HEK293 (cell line): ENCODE data around the gene RASSF10.

Experiments used
- CTCF ChIA-PET: fragments of 350-600 bp; formaldehyde crosslinking; extraction: SDS; loops from one replicate; lab custom pipeline; 2021; ENCODE audit warnings: antibody characterized with exemption; lab: Yijun Ruan, JAX
- POLR2A ChIA-PET: fragments of 300-600 bp; formaldehyde crosslinking; extraction: SDS; loops from one replicate; lab custom pipeline; 2020; ENCODE audit warnings: antibody characterized with exemption, inconsistent platforms; lab: Yijun Ruan, JAX
- H3K27ac ChIP-seq: fragments of 200-500 bp; sonication (Bioruptor generic); 2 replicates; pipeline ENCODE4 v1.5.1; 2014; ENCODE audit warnings: low read depth, low read length, control low read depth, inconsistent platforms; ENCODE audit errors: extremely low read depth
- H3K36me3 ChIP-seq, 2 experiments: fragments of 200-500 bp in 1 of 2; sonication (Bioruptor generic) in 1 of 2; 1 replicate in 1 of 2; 2 replicates in 1 of 2; pipeline ENCODE4 v1.5.1; 2014 to 2017; ENCODE audit warnings: inconsistent platforms in 2 of 2, low read length in 2 of 2; ENCODE audit not compliant: control insufficient read depth in 2 of 2, insufficient read depth in 1 of 2
- H3K4me1 ChIP-seq: fragments of 200-500 bp; sonication (Bioruptor generic); 2 replicates; pipeline ENCODE4 v1.5.1; 2014; ENCODE audit warnings: mild to moderate bottlenecking, low read length, inconsistent platforms; ENCODE audit not compliant: control insufficient read depth, insufficient read depth
- H3K4me3 ChIP-seq: 2 replicates; pipeline ENCODE4 v1.5.1; 2011; ENCODE audit warnings: low read depth, mild to moderate bottlenecking, control low read depth, low read length, moderate library complexity
- H3K9me3 ChIP-seq: fragments of 200-500 bp; sonication (Bioruptor generic); 2 replicates; pipeline ENCODE4 v1.5.1; 2014; ENCODE audit warnings: low read depth, low read length, inconsistent platforms; ENCODE audit not compliant: control insufficient read depth, insufficient read depth
- FEZF1 ChIP-seq: fragments of 450-650 bp; formaldehyde crosslinking; IDR thresholded peaks from 2 replicates; pipeline ENCODE4 v1.5.1; 2016; ENCODE audit warnings: missing biosample characterization, missing genetic modification characterization
- HOXD13 ChIP-seq: sonication (generic); formaldehyde crosslinking; IDR thresholded peaks from 2 replicates; pipeline ENCODE4 v1.8.0; 2022; ENCODE audit warnings: missing genetic modification reagents, borderline replicate concordance
- KLF1 ChIP-seq: fragments of 450-650 bp; formaldehyde crosslinking; IDR thresholded peaks from 2 replicates; pipeline ENCODE4 v1.5.1; 2016; ENCODE audit warnings: missing biosample characterization, missing genetic modification characterization
- MEIS1 ChIP-seq: sonication (generic); formaldehyde crosslinking; IDR thresholded peaks from 2 replicates; pipeline ENCODE4 v1.8.1; 2022; ENCODE audit warnings: missing genetic modification reagents, mild to moderate bottlenecking, borderline replicate concordance
- SCRT2 ChIP-seq: fragments of 450-650 bp; formaldehyde crosslinking; IDR thresholded peaks from 2 replicates; pipeline ENCODE4 v1.5.1; 2016; ENCODE audit warnings: missing biosample characterization, missing genetic modification characterization
- TCF7L2 ChIP-seq: IDR thresholded peaks from 2 replicates; pipeline ENCODE4 v1.6.1; 2011; ENCODE audit warnings: low read depth, mild to moderate bottlenecking, inconsistent platforms, low read length, moderate library complexity, borderline replicate concordance
- ZBTB7A ChIP-seq: fragments of 450-650 bp; formaldehyde crosslinking; IDR thresholded peaks from 2 replicates; pipeline ENCODE4 v1.5.1; 2016; ENCODE audit warnings: low read depth, missing biosample characterization, missing genetic modification characterization
- ZEB2 ChIP-seq: fragments of 450-650 bp; formaldehyde crosslinking; IDR thresholded peaks from 2 replicates; pipeline ENCODE4 v1.5.1; 2016; ENCODE audit warnings: missing biosample characterization, missing genetic modification characterization
- ZNF133 ChIP-seq: fragments of 450-650 bp; formaldehyde crosslinking; IDR thresholded peaks from 2 replicates; pipeline ENCODE4 v1.5.1; 2016; ENCODE audit warnings: missing biosample characterization, missing genetic modification characterization
- ZNF146 ChIP-seq: fragments of 450-650 bp; formaldehyde crosslinking; IDR thresholded peaks from 2 replicates; pipeline ENCODE4 v1.5.1; 2016; ENCODE audit warnings: missing biosample characterization, missing genetic modification characterization
- ZNF174 ChIP-seq: fragments of 450-650 bp; formaldehyde crosslinking; IDR thresholded peaks from 2 replicates; pipeline ENCODE4 v1.5.0; 2017; ENCODE audit warnings: missing biosample characterization, mild to moderate bottlenecking, missing genetic modification characterization
- ZNF37A ChIP-seq: fragments of 450-650 bp; IDR thresholded peaks from 2 replicates; pipeline ENCODE4 v1.5.1; 2018; ENCODE audit warnings: missing biosample characterization, missing genetic modification characterization
- ZNF391 ChIP-seq: fragments of 450-650 bp; formaldehyde crosslinking; IDR thresholded peaks from 2 replicates; pipeline ENCODE4 v1.5.1; 2016; ENCODE audit warnings: low read depth, missing biosample characterization, missing genetic modification characterization, borderline replicate concordance
- ZNF404 ChIP-seq: fragments of 450-650 bp; formaldehyde crosslinking; IDR thresholded peaks from 2 replicates; pipeline ENCODE4 v1.5.1; 2017; ENCODE audit warnings: missing biosample characterization, missing genetic modification characterization
- ZNF433 ChIP-seq: fragments of 450-650 bp; formaldehyde crosslinking; IDR thresholded peaks from 2 replicates; pipeline ENCODE4 v1.5.1; 2016; ENCODE audit warnings: missing biosample characterization, missing genetic modification characterization, low read depth
- ZNF521 ChIP-seq: fragments of 450-650 bp; formaldehyde crosslinking; IDR thresholded peaks from 2 replicates; pipeline ENCODE4 v1.5.1; 2017; ENCODE audit warnings: missing biosample characterization, mild to moderate bottlenecking, missing genetic modification characterization
- ZNF548 ChIP-seq: fragments of 450-650 bp; formaldehyde crosslinking; IDR thresholded peaks from 2 replicates; pipeline ENCODE4 v1.5.1; 2016; ENCODE audit warnings: missing biosample characterization, missing genetic modification characterization
- ZNF560 ChIP-seq: fragments of 450-650 bp; formaldehyde crosslinking; IDR thresholded peaks from 2 replicates; pipeline ENCODE4 v1.5.1; 2017; ENCODE audit warnings: missing biosample characterization, missing genetic modification characterization, borderline replicate concordance
- ZNF654 ChIP-seq: fragments of 450-650 bp; formaldehyde crosslinking; IDR thresholded peaks from 2 replicates; pipeline ENCODE4 v1.5.1; 2016; ENCODE audit warnings: low read depth, missing biosample characterization, missing genetic modification characterization
- ZSCAN30 ChIP-seq: fragments of 450-650 bp; IDR thresholded peaks from 2 replicates; pipeline ENCODE4 v1.5.1; 2018; ENCODE audit warnings: missing biosample characterization, mild to moderate bottlenecking, missing genetic modification characterization, moderate library complexity
- TF ChIP-seq, protein P1 (sequence below): fragments of 450-650 bp; formaldehyde crosslinking; IDR thresholded peaks from 2 replicates; pipeline ENCODE4 v1.5.1; 2016; ENCODE audit warnings: missing biosample characterization, missing genetic modification characterization
- TF ChIP-seq, protein P2 (sequence below): fragments of 450-650 bp; formaldehyde crosslinking; IDR thresholded peaks from 2 replicates; pipeline ENCODE4 v1.5.1; 2016; ENCODE audit warnings: missing biosample characterization, missing genetic modification characterization
- TF ChIP-seq, protein P3 (sequence below): fragments of 450-650 bp; formaldehyde crosslinking; conservative IDR thresholded peaks from 2 replicates; pipeline ENCODE4 v1.5.1; 2016; ENCODE audit warnings: low read depth, missing biosample characterization, missing genetic modification characterization

The RASSF10 gene

DNA sequence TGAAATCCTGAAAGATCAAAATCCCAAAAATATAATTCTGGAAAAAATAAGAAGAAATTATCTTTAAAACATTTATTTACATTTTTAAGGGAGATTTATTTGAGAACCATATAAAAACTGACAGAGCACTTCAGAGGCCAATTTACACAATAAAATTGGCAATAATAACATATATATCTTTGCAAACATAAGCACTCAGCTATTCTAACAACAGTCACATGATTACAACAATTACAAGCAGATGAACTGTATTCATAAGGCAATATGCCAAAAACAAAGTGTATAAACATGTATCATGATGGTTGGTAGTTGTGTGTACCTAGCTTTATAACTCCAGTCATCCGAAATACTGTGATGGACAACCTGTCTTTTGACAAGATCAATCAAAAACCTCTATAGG is 17.7 kb upstream of the RASSF10 start:
- Histone ChIP-seq H3K27ac (no peak overlapping the region), H3K4me3 (no peak overlapping the region), H3K4me1 (no peaks in the 10 kb centered on the region), H3K9me3 (no peaks in the 10 kb centered on the region), H3K36me3 (no peaks in the 10 kb centered on the region)
- TF ChIP-seq, protein P1, sequence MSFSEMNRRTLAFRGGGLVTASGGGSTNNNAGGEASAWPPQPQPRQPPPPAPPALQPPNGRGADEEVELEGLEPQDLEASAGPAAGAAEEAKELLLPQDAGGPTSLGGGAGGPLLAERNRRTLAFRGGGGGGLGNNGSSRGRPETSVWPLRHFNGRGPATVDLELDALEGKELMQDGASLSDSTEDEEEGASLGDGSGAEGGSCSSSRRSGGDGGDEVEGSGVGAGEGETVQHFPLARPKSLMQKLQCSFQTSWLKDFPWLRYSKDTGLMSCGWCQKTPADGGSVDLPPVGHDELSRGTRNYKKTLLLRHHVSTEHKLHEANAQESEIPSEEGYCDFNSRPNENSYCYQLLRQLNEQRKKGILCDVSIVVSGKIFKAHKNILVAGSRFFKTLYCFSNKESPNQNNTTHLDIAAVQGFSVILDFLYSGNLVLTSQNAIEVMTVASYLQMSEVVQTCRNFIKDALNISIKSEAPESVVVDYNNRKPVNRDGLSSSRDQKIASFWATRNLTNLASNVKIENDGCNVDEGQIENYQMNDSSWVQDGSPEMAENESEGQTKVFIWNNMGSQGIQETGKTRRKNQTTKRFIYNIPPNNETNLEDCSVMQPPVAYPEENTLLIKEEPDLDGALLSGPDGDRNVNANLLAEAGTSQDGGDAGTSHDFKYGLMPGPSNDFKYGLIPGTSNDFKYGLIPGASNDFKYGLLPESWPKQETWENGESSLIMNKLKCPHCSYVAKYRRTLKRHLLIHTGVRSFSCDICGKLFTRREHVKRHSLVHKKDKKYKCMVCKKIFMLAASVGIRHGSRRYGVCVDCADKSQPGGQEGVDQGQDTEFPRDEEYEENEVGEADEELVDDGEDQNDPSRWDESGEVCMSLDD (tag by site-specific recombination) = no peak
- TF ChIP-seq ZNF174 (tag by site-specific recombination) = no peak
- no peak for TF ChIP-seq FEZF1
- no peak for TF ChIP-seq ZNF433 (tag by site-specific recombination)
- TF ChIP-seq ZSCAN30 (tag by site-specific recombination) = no peak
- TF ChIP-seq, protein P2, sequence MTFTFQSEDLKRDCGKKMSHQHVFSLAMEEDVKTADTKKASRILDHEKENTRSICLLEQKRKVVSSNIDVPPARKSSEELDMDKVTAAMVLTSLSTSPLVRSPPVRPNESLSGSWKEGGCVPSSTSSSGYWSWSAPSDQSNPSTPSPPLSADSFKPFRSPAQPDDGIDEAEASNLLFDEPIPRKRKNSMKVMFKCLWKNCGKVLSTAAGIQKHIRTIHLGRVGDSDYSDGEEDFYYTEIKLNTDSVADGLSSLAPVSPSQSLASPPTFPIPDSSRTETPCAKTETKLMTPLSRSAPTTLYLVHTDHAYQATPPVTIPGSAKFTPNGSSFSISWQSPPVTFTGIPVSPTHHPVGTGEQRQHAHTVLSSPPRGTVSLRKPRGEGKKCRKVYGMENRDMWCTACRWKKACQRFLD (tag by site-specific recombination) = no peak
- no peak for TF ChIP-seq ZNF37A (tag by site-specific recombination)
- TF ChIP-seq ZNF654 (tag by site-specific recombination) = no peak
- TF ChIP-seq ZNF404 (tag by site-specific recombination) = no peak
- TF ChIP-seq ZNF133 (tag by site-specific recombination) = no peak
- TF ChIP-seq ZEB2 (tag by site-specific recombination) = no peak
- no peak for TF ChIP-seq MEIS1 (CRISPR knock-in tag)
- no peak for TF ChIP-seq ZNF548 (tag by site-specific recombination)
- no peak for TF ChIP-seq HOXD13 (CRISPR knock-in tag)
- TF ChIP-seq ZNF146 (tag by site-specific recombination) = no peak
- TF ChIP-seq, protein P3, sequence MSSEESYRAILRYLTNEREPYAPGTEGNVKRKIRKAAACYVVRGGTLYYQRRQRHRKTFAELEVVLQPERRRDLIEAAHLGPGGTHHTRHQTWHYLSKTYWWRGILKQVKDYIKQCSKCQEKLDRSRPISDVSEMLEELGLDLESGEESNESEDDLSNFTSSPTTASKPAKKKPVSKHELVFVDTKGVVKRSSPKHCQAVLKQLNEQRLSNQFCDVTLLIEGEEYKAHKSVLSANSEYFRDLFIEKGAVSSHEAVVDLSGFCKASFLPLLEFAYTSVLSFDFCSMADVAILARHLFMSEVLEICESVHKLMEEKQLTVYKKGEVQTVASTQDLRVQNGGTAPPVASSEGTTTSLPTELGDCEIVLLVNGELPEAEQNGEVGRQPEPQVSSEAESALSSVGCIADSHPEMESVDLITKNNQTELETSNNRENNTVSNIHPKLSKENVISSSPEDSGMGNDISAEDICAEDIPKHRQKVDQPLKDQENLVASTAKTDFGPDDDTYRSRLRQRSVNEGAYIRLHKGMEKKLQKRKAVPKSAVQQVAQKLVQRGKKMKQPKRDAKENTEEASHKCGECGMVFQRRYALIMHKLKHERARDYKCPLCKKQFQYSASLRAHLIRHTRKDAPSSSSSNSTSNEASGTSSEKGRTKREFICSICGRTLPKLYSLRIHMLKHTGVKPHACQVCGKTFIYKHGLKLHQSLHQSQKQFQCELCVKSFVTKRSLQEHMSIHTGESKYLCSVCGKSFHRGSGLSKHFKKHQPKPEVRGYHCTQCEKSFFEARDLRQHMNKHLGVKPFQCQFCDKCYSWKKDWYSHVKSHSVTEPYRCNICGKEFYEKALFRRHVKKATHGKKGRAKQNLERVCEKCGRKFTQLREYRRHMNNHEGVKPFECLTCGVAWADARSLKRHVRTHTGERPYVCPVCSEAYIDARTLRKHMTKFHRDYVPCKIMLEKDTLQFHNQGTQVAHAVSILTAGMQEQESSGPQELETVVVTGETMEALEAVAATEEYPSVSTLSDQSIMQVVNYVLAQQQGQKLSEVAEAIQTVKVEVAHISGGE (tag by site-specific recombination) = no peak
- TF ChIP-seq ZNF391 = no peak
- no peak for TF ChIP-seq KLF1 (tag by site-specific recombination)
- TF ChIP-seq ZNF521 = no peak
- POLR2A ChIA-PET = no interaction called here
- CTCF ChIA-PET = no interaction called here

DNA sequence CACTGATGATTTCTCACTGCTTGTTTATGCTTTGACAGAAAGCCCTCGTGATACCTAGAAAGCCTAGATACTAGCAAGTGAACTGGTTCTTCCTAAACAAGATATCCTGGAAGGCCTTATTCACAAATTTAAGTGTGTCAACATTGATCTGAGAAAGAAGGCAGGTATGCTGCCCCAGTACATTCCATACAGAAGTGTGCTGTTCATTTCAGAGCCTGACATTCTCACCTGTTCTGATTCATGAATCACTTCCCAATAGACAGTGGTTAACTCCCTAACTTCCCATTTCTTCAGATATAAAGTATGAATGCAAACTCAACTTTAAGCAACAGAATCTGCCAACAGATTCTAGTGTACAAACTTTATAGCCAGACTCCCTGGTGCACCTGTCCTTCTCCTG is 15.5 kb upstream of the RASSF10 start:
- ChIA-PET POLR2A (no interaction called here), CTCF (interaction anchor here (1.4 kb wide), 1 partner anchor 30 kb away, joined by 4 read pairs; no protein-coding TSS in a partner anchor)
- no peak overlapping the region for H3K4me3 ChIP-seq
- H3K27ac ChIP-seq = no peak overlapping the region
- no peaks in the 10 kb centered on the region for H3K9me3 ChIP-seq
- TF ChIP-seq TCF7L2 = no peak
- no peak for TF ChIP-seq SCRT2 (tag by site-specific recombination)
- no peak for TF ChIP-seq ZSCAN30 (tag by site-specific recombination)
- no peak for TF ChIP-seq ZBTB7A (tag by site-specific recombination)
- TF ChIP-seq ZNF560 (tag by site-specific recombination) = no peak
- no peak for TF ChIP-seq ZNF404 (tag by site-specific recombination)
- H3K36me3 ChIP-seq = no peaks in the 10 kb centered on the region
- no peaks in the 10 kb centered on the region for H3K4me1 ChIP-seq
